ENCODE results near the gene GSTO2. TPM values are rescaled to one million over a fixed set of nuclear protein-coding genes. Genes with fewer than 3 reads are reported as not detected.

GSTO2 gene
- polyA plus RNA-seq, 6 donors from 2014 or later: 0.21 to 0.78 (median 0.49) TPM; not detected in 1

- Mint-ChIP-seq H3K27ac (peak overlapping the region in 5 of 6 donors; percentile 36 to 89 (median 67)), H3K9me3 (no peaks in the 10 kb centered on the region), H3K27me3 (no peaks in the 10 kb centered on the region), H3K4me1 (peaks cover 88 to 99% (median 96%) of the 10 kb centered on the region in 3 donors), H3K4me3 (peak overlapping the region in 7 of 8 donors; percentile 42 to 80 (median 58)), H3K36me3 (no peaks in the 10 kb centered on the region)
- ATAC-seq (ENCODE audit: low read depth in 2 of 2): peak in 1 of 2 donors; percentile 38
- no peak for DNase-seq
Measured at GRCh38 chr10:104321725-104322415, 52.9 kb downstream of the GSTO2 start.

GRCh38 chr10:104322416-104322782 is 53.4 kb downstream of the GSTO2 start:
- peaks cover 88 to 99% (median 96%) of the 10 kb centered on the region in 3 donors for H3K4me1 Mint-ChIP-seq
- H3K9me3 Mint-ChIP-seq: no peaks in the 10 kb centered on the region
- no peak for DNase-seq
- no peaks in the 10 kb centered on the region for H3K27me3 Mint-ChIP-seq
- H3K36me3 Mint-ChIP-seq: no peaks in the 10 kb centered on the region
- peak; percentile 38 to 49 for ATAC-seq (ENCODE audit: low read depth in 2 of 2)
- peak overlapping the region in 6 of 8 donors; percentile 55 to 80 (median 58) for H3K4me3 Mint-ChIP-seq
- peak overlapping the region in 4 of 6 donors; percentile 31 to 71 (median 66) for H3K27ac Mint-ChIP-seq

GRCh38 chr10:104323085-104323484 is 54.1 kb downstream of the GSTO2 start:
- H3K4me3 Mint-ChIP-seq: peak overlapping the region in 6 of 8 donors; percentile 56 to 83 (median 75)
- peak overlapping the region in 5 of 6 donors; percentile 31 to 86 (median 49) for H3K27ac Mint-ChIP-seq
- DNase-seq (no peak), ATAC-seq (ENCODE audit: low read depth in 2 of 2) (no peak)
- no peaks in the 10 kb centered on the region for H3K27me3 Mint-ChIP-seq
- peaks cover 88 to 99% (median 96%) of the 10 kb centered on the region in 3 donors for H3K4me1 Mint-ChIP-seq
- H3K9me3 Mint-ChIP-seq: no peaks in the 10 kb centered on the region
- no peaks in the 10 kb centered on the region for H3K36me3 Mint-ChIP-seq

GRCh38 chr10:104323760-104324201 is 54.8 kb downstream of the GSTO2 start:
- H3K36me3 Mint-ChIP-seq: no peaks in the 10 kb centered on the region
- peaks cover 92 to 99% (median 96%) of the 10 kb centered on the region in 3 donors for H3K4me1 Mint-ChIP-seq
- peak overlapping the region in 7 of 8 donors; percentile 57 to 83 (median 73) for H3K4me3 Mint-ChIP-seq
- DNase-seq (no peak), ATAC-seq (ENCODE audit: low read depth in 2 of 2) (no peak)
- no peaks in the 10 kb centered on the region for H3K27me3 Mint-ChIP-seq
- peak overlapping the region in 5 of 6 donors; percentile 32 to 92 (median 65) for H3K27ac Mint-ChIP-seq
- no peaks in the 10 kb centered on the region for H3K9me3 Mint-ChIP-seq

GRCh38 chr10:104324221-104324686 is 55.3 kb downstream of the GSTO2 start:
- Mint-ChIP-seq H3K27ac (peak overlapping the region; percentile 44 to 94 (median 74)), H3K36me3 (no peaks in the 10 kb centered on the region), H3K9me3 (no peaks in the 10 kb centered on the region), H3K4me3 (peak overlapping the region; percentile 57 to 84 (median 76)), H3K4me1 (peaks cover 92 to 99% (median 96%) of the 10 kb centered on the region in 3 donors), H3K27me3 (no peaks in the 10 kb centered on the region)
- DNase-seq (peak; percentile 31), ATAC-seq (ENCODE audit: low read depth in 2 of 2) (peak in 1 of 2 donors; percentile 15)

GRCh38 chr10:104324931-104325330 is 55.9 kb downstream of the GSTO2 start:
- Mint-ChIP-seq H3K27ac (peak overlapping the region in 4 of 6 donors; percentile 65 to 94 (median 74)), H3K27me3 (no peaks in the 10 kb centered on the region), H3K36me3 (no peaks in the 10 kb centered on the region), H3K9me3 (no peaks in the 10 kb centered on the region), H3K4me1 (peaks cover 89 to 99% (median 93%) of the 10 kb centered on the region in 3 donors), H3K4me3 (peak overlapping the region; percentile 57 to 84 (median 78))
- DNase-seq: no peak
- ATAC-seq (ENCODE audit: low read depth in 2 of 2): no peak

- DNase-seq: no peak
- peak overlapping the region; percentile 14 to 91 (median 86) for H3K27ac Mint-ChIP-seq
- H3K27me3 Mint-ChIP-seq: no peaks in the 10 kb centered on the region
- H3K36me3 Mint-ChIP-seq: no peaks in the 10 kb centered on the region
- peak overlapping the region; percentile 5 to 83 (median 76) for H3K4me3 Mint-ChIP-seq
- no peaks in the 10 kb centered on the region for H3K9me3 Mint-ChIP-seq
- no peak for ATAC-seq (ENCODE audit: low read depth in 2 of 2)
- H3K4me1 Mint-ChIP-seq: peaks cover 86 to 99% (median 89%) of the 10 kb centered on the region in 3 donors
Measured at GRCh38 chr10:104325436-104326435, 56.8 kb downstream of the GSTO2 start.

- peak overlapping the region; percentile 26 to 91 (median 78) for H3K27ac Mint-ChIP-seq
- DNase-seq (no peak), ATAC-seq (ENCODE audit: low read depth in 2 of 2) (no peak)
- no peaks in the 10 kb centered on the region for H3K9me3 Mint-ChIP-seq
- H3K4me3 Mint-ChIP-seq: peak overlapping the region in 6 of 8 donors; percentile 36 to 82 (median 74)
- no peaks in the 10 kb centered on the region for H3K27me3 Mint-ChIP-seq
- peaks cover 86 to 100% (median 89%) of the 10 kb centered on the region in 3 donors for H3K4me1 Mint-ChIP-seq
- H3K36me3 Mint-ChIP-seq: no peaks in the 10 kb centered on the region
Measured at GRCh38 chr10:104326991-104327610, 58.1 kb downstream of the GSTO2 start.

GRCh38 chr10:104327745-104328645 is 59.0 kb downstream of the GSTO2 start:
- Mint-ChIP-seq H3K4me3 (peak overlapping the region; percentile 73 to 92 (median 83)), H3K36me3 (no peaks in the 10 kb centered on the region), H3K27ac (peak overlapping the region; percentile 23 to 96 (median 90)), H3K9me3 (no peaks in the 10 kb centered on the region), H3K4me1 (peaks cover 84 to 98% (median 89%) of the 10 kb centered on the region in 3 donors), H3K27me3 (no peaks in the 10 kb centered on the region)
- ATAC-seq (ENCODE audit: low read depth in 2 of 2) (no peak), DNase-seq (no peak)

- Mint-ChIP-seq H3K27ac (peak overlapping the region; percentile 88 to 98 (median 96)), H3K4me3 (peak overlapping the region; percentile 73 to 92 (median 83)), H3K4me1 (peaks cover 87 to 98% (median 91%) of the 10 kb centered on the region in 3 donors), H3K9me3 (no peaks in the 10 kb centered on the region), H3K36me3 (no peaks in the 10 kb centered on the region), H3K27me3 (no peaks in the 10 kb centered on the region)
- ATAC-seq (ENCODE audit: low read depth in 2 of 2) (no peak), DNase-seq (no peak)
Measured at GRCh38 chr10:104328646-104328895, 59.6 kb downstream of the GSTO2 start.

GRCh38 chr10:104328896-104329710 is 60.1 kb downstream of the GSTO2 start:
- DNase-seq (peak; percentile 85), ATAC-seq (ENCODE audit: low read depth in 2 of 2) (peak; percentile 90 to 92)
- Mint-ChIP-seq H3K27me3 (no peaks in the 10 kb centered on the region), H3K36me3 (no peaks in the 10 kb centered on the region), H3K4me3 (peak overlapping the region; percentile 73 to 92 (median 83)), H3K27ac (peak overlapping the region; percentile 89 to 98 (median 96)), H3K4me1 (peaks cover 82 to 98% (median 91%) of the 10 kb centered on the region in 3 donors), H3K9me3 (no peaks in the 10 kb centered on the region)

All from naive B cell (primary cell).